IMR-90 (cell line): ENCODE measurements around the gene SPNS2. TPM values are rescaled to one million over a fixed set of nuclear protein-coding genes. Genes with fewer than 3 reads are reported as not detected.

Experiments
- ATAC-seq: fragments of 200-7000 bp; cut with Tn5 transposase; 2 replicates; pipeline ENCODE4 v1.9.1; 2020; ENCODE audit warnings: low read depth, mild to moderate bottlenecking, moderate library complexity
- BruUV-seq: library from RNA; stranded (reverse); fragments of 400-500 nt; replicated peaks from 2 replicates; lab custom pipeline; 2021; lab: Mats Ljungman, UMichigan
- CTCF ChIA-PET: fragments of 300-600 bp; formaldehyde crosslinking; extraction: SDS; loops from one replicate; lab custom pipeline; 2021; ENCODE audit warnings: antibody characterized with exemption; lab: Yijun Ruan, JAX
- POLR2A ChIA-PET: fragments of 300-600 bp; sonication (Branson Sonifier 250); formaldehyde crosslinking; loops from one replicate; lab custom pipeline; 2022; ENCODE audit warnings: antibody characterized with exemption; ENCODE audit not compliant: unreplicated experiment; lab: Charles Lee
- DNase-seq: peaks from one replicate; pipeline ENCODE4 v3.0.0; 2013
- H2AFZ ChIP-seq: replicated peaks from 2 replicates; pipeline ENCODE3; 2013; ENCODE audit warnings: low read length, mild to moderate bottlenecking; ENCODE audit not compliant: poor library complexity
- H2AK5ac ChIP-seq: 2 replicates; pipeline ENCODE4 v1.6.1; 2013; ENCODE audit warnings: low read depth, low read length, inconsistent platforms
- H2AK9ac ChIP-seq: replicated peaks from 2 replicates; pipeline ENCODE3; 2013; ENCODE audit warnings: mild to moderate bottlenecking, low read depth, low read length, moderate library complexity; ENCODE audit not compliant: poor library complexity
- H2BK120ac ChIP-seq: 2 replicates; pipeline ENCODE4 v1.6.1; 2013; ENCODE audit warnings: low read depth, low read length, inconsistent platforms
- H2BK15ac ChIP-seq: 3 replicates; pipeline ENCODE4 v1.6.1; 2013; ENCODE audit warnings: low read depth, low read length, inconsistent platforms
- H2BK20ac ChIP-seq: 2 replicates; pipeline ENCODE4 v1.6.1; 2013; ENCODE audit warnings: low read depth, mild to moderate bottlenecking, inconsistent platforms, low read length, moderate library complexity
- H2BK5ac ChIP-seq: 2 replicates; pipeline ENCODE4 v1.6.1; 2013; ENCODE audit warnings: mild to moderate bottlenecking, low read depth, low read length, inconsistent platforms; ENCODE audit not compliant: poor library complexity, severe bottlenecking
- H3K14ac ChIP-seq: replicated peaks from 2 replicates; pipeline ENCODE4 v1.6.1; 2013; ENCODE audit warnings: low read depth, low read length, inconsistent platforms
- H3K18ac ChIP-seq: 2 replicates; pipeline ENCODE4 v1.6.1; 2013; ENCODE audit warnings: low read depth, low read length, control low read depth
- H3K23ac ChIP-seq: 2 replicates; pipeline ENCODE4 v1.6.1; 2013; ENCODE audit warnings: low read depth, low read length, inconsistent platforms
- H3K27ac ChIP-seq: 2 replicates; pipeline ENCODE4 v1.5.1; 2013; ENCODE audit warnings: mild to moderate bottlenecking, control low read depth, low read length; ENCODE audit not compliant: insufficient read depth
- H3K27me3 ChIP-seq: 2 replicates; pipeline ENCODE4 v1.6.1; 2013; ENCODE audit warnings: low read length; ENCODE audit not compliant: control insufficient read depth, insufficient read depth
- H3K36me3 ChIP-seq: 2 replicates; pipeline ENCODE4 v1.6.1; 2013; ENCODE audit warnings: low read length, mixed read lengths; ENCODE audit not compliant: control insufficient read depth, insufficient read depth
- H3K4ac ChIP-seq: 2 replicates; pipeline ENCODE4 v1.6.1; 2013; ENCODE audit warnings: low read depth, low read length, inconsistent platforms
- H3K4me1 ChIP-seq: 2 replicates; pipeline ENCODE4 v1.6.1; 2013; ENCODE audit warnings: low read length, mixed read lengths; ENCODE audit not compliant: control insufficient read depth, insufficient read depth
- H3K4me2 ChIP-seq: 2 replicates; pipeline ENCODE4 v1.6.1; 2013; ENCODE audit warnings: low read depth, mild to moderate bottlenecking, control low read depth, low read length, moderate library complexity
- H3K4me3 ChIP-seq: 2 replicates; pipeline ENCODE4 v1.5.1; 2013; ENCODE audit warnings: low read depth, mild to moderate bottlenecking, control low read depth, low read length, moderate library complexity; ENCODE audit not compliant: insufficient read depth
- H3K56ac ChIP-seq: 2 replicates; pipeline ENCODE4 v1.6.1; 2013; ENCODE audit warnings: low read length, inconsistent platforms; ENCODE audit not compliant: insufficient read depth; ENCODE audit errors: extremely low read depth
- H3K79me1 ChIP-seq, 2 experiments: 2 replicates each; pipeline ENCODE4 v1.6.1; 2013; ENCODE audit warnings: low read length in 2 of 2, inconsistent platforms in 1 of 2, low read depth in 1 of 2
- H3K9ac ChIP-seq: 2 replicates; pipeline ENCODE4 v1.6.1; 2013; ENCODE audit warnings: low read depth, low read length, control low read depth
- H3K9me1 ChIP-seq: 2 replicates; pipeline ENCODE4 v1.6.1; 2013; ENCODE audit warnings: low read length, inconsistent platforms; ENCODE audit not compliant: insufficient read depth
- H3K9me3 ChIP-seq: 2 replicates; pipeline ENCODE4 v1.6.1; 2013; ENCODE audit warnings: low read length; ENCODE audit not compliant: control insufficient read depth, insufficient read depth
- H4K20me1 ChIP-seq: 2 replicates; pipeline ENCODE4 v1.6.1; 2013; ENCODE audit warnings: low read length, inconsistent platforms; ENCODE audit not compliant: insufficient read depth
- H4K5ac ChIP-seq: 2 replicates; pipeline ENCODE4 v1.6.1; 2013; ENCODE audit warnings: mild to moderate bottlenecking, low read depth, low read length, control low read depth
- H4K8ac ChIP-seq, 2 experiments: 2 replicates each; pipeline ENCODE4 v1.6.1; 2013; ENCODE audit warnings: low read depth in 2 of 2, low read length in 2 of 2, control low read depth in 1 of 2, inconsistent platforms in 1 of 2
- H4K91ac ChIP-seq: 2 replicates; pipeline ENCODE4 v1.6.1; 2013; ENCODE audit warnings: low read depth, low read length, inconsistent platforms; ENCODE audit not compliant: insufficient read depth
- BHLHE40 ChIP-seq: fragments of 150-350 bp; IDR thresholded peaks from 2 replicates; pipeline ENCODE4 v1.6.1; 2016; ENCODE audit warnings: mild to moderate bottlenecking, low read depth, low read length
- CEBPB ChIP-seq: IDR thresholded peaks from 2 replicates; pipeline ENCODE4 v1.6.1; 2012; ENCODE audit warnings: low read depth, low read length, improper control_type of control experiment
- CHD1 ChIP-seq: IDR thresholded peaks from 2 replicates; pipeline ENCODE4 v1.6.1; 2012; ENCODE audit warnings: low read depth, low read length, improper control_type of control experiment
- FOS ChIP-seq: fragments of 150-350 bp; IDR thresholded peaks from 2 replicates; pipeline ENCODE4 v1.6.1; 2016; ENCODE audit warnings: low read depth, low read length
- MAFK ChIP-seq: IDR thresholded peaks from 2 replicates; pipeline ENCODE4 v1.6.1; 2012; ENCODE audit warnings: low read depth, low read length, improper control_type of control experiment
- MAZ ChIP-seq: IDR thresholded peaks from 2 replicates; pipeline ENCODE4 v1.6.1; 2012; ENCODE audit warnings: low read depth, mild to moderate bottlenecking, low read length, improper control_type of control experiment, moderate library complexity, borderline replicate concordance
- MXI1 ChIP-seq: IDR thresholded peaks from 2 replicates; pipeline ENCODE4 v1.6.1; 2012; ENCODE audit warnings: low read depth, mild to moderate bottlenecking, low read length, moderate library complexity, borderline replicate concordance
- NFE2L2 ChIP-seq: fragments of 150-350 bp; IDR thresholded peaks from 2 replicates; pipeline ENCODE4 v1.6.1; 2016; ENCODE audit warnings: low read depth, mild to moderate bottlenecking, low read length
- POLR2A ChIP-seq: IDR thresholded peaks from 2 replicates; pipeline ENCODE4 v1.6.1; 2012; ENCODE audit warnings: mild to moderate bottlenecking, low read depth, low read length
- RAD21 ChIP-seq: IDR thresholded peaks from 2 replicates; pipeline ENCODE4 v1.6.1; 2012; ENCODE audit warnings: low read length, improper control_type of control experiment
- RCOR1 ChIP-seq: IDR thresholded peaks from 2 replicates; pipeline ENCODE4 v1.6.1; 2012; ENCODE audit warnings: mild to moderate bottlenecking, low read length, improper control_type of control experiment; ENCODE audit not compliant: insufficient replicate concordance
- RFX5 ChIP-seq: IDR thresholded peaks from 2 replicates; pipeline ENCODE4 v1.8.0; 2012; ENCODE audit warnings: low read depth, mild to moderate bottlenecking, low read length, moderate library complexity
- SMC3 ChIP-seq: fragments of 150-350 bp; IDR thresholded peaks from 2 replicates; pipeline ENCODE4 v1.6.1; 2016; ENCODE audit warnings: low read depth, mild to moderate bottlenecking, antibody characterized with exemption, low read length, moderate library complexity
- WGBS, 2 experiments: methylation state at CpG; one replicate each; pipeline versions ENCODE4 v1.1.5 to v1.1.7; 2013; ENCODE audit warnings: missing lambda C conversion rate in 2 of 2; ENCODE audit not compliant: insufficient read length in 1 of 2; ENCODE audit errors: extremely low coverage in 2 of 2; 5-methylcytosine and 5-hydroxymethylcytosine counted together
- dilution Hi-C: fragments of 300-500 bp; cut with HindIII; formaldehyde crosslinking; loops from one replicate; pipeline ENCODE4 v1.14.3; 2018; ENCODE audit warnings: low sequenced_read_pairs; ENCODE audit not compliant: unreplicated experiment
- in situ Hi-C: fragments of 300-500 bp; cut with MboI; formaldehyde crosslinking; loops from 3 replicates; pipeline ENCODE4 v1.14.3; 2019; ENCODE audit warnings: low sequenced_read_pairs, inconsistent platforms, mixed read lengths
- intact Hi-C: fragments of 100-400 bp; cut with micrococcal nuclease; formaldehyde crosslinking; loops from 2 replicates; pipeline ENCODE4 v1.10.0; 2022
- polyA plus RNA-seq, 3 experiments: library from polyadenylated mRNA; depleted of rRNA; stranded (reverse); fragments of >200 nt; gene quantifications; 2 replicates each; pipeline ENCODE4 v1.2.3, GENCODE V29; 2012; ENCODE audit warnings: low replicate concordance in 1 of 3
- total RNA-seq: library from RNA; depleted of rRNA; stranded (reverse); fragments of >200 nt; gene quantifications from 2 replicates; pipeline ENCODE4 v1.2.3, GENCODE V29; 2012
- TF ChIP-seq, protein P1 (sequence below): conservative IDR thresholded peaks from 2 replicates; pipeline ENCODE4 v1.5.1; 2012; ENCODE audit warnings: mild to moderate bottlenecking, low read depth, low read length, improper control_type of control experiment
- TF ChIP-seq, protein P2 (sequence below): fragments of 150-350 bp; IDR thresholded peaks from 2 replicates; pipeline ENCODE4 v1.6.1; 2016; ENCODE audit warnings: low read depth, mild to moderate bottlenecking, low read length, moderate library complexity, borderline replicate concordance
- TF ChIP-seq, protein P3 (sequence below): fragments of 150-350 bp; IDR thresholded peaks from 2 replicates; pipeline ENCODE4 v1.6.1; 2017; ENCODE audit warnings: mild to moderate bottlenecking, antibody characterized with exemption, low read length, low read depth

Gene SPNS2
- total and polyA plus RNA-seq, 2 of the 4 experiments (the other 2 are of a cell fraction), result under 0.01 TPM; not detected in 1

DNA sequence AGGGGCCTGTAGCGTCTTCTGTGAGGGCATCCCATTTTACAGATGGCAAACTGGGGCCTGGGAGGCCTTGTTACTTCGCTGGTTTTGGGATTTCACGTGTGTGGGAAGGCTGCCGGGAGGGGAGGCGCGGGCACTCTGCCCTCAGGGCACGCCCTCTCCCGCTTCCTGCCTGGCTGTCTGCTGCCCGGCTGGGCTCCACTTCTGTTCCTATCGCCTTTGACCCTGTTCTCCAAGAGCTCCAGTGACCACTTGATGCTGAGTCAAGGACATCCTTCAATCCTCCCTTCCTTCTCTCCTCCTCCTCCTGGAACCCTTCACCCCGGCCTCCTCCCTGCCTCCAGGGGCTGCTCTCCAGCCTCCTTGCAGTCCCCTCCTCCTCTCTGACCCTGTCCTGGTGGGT is 48.9 kb upstream of the SPNS2 start:
- no peak overlapping the region for H2AK9ac ChIP-seq
- dilution Hi-C loops (no loop called here), intact Hi-C loops (no loop called here), in situ Hi-C loops (no loop called here)
- H2BK15ac ChIP-seq, result no peak overlapping the region
- no TSS peak for BruUV-seq
- H3K79me1 ChIP-seq, result no peaks in the 10 kb centered on the region
- H3K9me3 ChIP-seq, result no peaks in the 10 kb centered on the region
- H4K20me1 ChIP-seq, result no peaks in the 10 kb centered on the region
- no peak overlapping the region for H3K4me3 ChIP-seq
- no peak overlapping the region for H3K4ac ChIP-seq
- H2BK120ac ChIP-seq, result no peak overlapping the region
- POLR2A ChIA-PET, result no interaction called here
- no peak overlapping the region for H2AFZ ChIP-seq
- 71% methylated on average over 3 of the region's 11 CpGs; no CpG with 5 or more reads in 1 of the 2 experiments for WGBS, 2 experiments
- no peaks in the 10 kb centered on the region for H3K36me3 ChIP-seq
- H3K14ac ChIP-seq, result no peak overlapping the region
- H3K9ac ChIP-seq, result no peak overlapping the region
- CTCF ChIA-PET, result no interaction called here
- no peak overlapping the region for H2BK20ac ChIP-seq
- no peak overlapping the region for H4K91ac ChIP-seq
- H3K23ac ChIP-seq, result no peak overlapping the region
- no peak overlapping the region for H4K5ac ChIP-seq
- no peak overlapping the region for H3K18ac ChIP-seq
- TF ChIP-seq, protein P1, sequence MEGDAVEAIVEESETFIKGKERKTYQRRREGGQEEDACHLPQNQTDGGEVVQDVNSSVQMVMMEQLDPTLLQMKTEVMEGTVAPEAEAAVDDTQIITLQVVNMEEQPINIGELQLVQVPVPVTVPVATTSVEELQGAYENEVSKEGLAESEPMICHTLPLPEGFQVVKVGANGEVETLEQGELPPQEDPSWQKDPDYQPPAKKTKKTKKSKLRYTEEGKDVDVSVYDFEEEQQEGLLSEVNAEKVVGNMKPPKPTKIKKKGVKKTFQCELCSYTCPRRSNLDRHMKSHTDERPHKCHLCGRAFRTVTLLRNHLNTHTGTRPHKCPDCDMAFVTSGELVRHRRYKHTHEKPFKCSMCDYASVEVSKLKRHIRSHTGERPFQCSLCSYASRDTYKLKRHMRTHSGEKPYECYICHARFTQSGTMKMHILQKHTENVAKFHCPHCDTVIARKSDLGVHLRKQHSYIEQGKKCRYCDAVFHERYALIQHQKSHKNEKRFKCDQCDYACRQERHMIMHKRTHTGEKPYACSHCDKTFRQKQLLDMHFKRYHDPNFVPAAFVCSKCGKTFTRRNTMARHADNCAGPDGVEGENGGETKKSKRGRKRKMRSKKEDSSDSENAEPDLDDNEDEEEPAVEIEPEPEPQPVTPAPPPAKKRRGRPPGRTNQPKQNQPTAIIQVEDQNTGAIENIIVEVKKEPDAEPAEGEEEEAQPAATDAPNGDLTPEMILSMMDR, result no peak
- TF ChIP-seq MXI1 (no peak), MAZ (no peak), POLR2A (no peak), NFE2L2 (no peak), RFX5 (no peak), MAFK (no peak), SMC3 (no peak), RAD21 (no peak), CEBPB (no peak), FOS (no peak), CHD1 (no peak), RCOR1 (no peak), BHLHE40 (no peak)
- TF ChIP-seq, protein P2, sequence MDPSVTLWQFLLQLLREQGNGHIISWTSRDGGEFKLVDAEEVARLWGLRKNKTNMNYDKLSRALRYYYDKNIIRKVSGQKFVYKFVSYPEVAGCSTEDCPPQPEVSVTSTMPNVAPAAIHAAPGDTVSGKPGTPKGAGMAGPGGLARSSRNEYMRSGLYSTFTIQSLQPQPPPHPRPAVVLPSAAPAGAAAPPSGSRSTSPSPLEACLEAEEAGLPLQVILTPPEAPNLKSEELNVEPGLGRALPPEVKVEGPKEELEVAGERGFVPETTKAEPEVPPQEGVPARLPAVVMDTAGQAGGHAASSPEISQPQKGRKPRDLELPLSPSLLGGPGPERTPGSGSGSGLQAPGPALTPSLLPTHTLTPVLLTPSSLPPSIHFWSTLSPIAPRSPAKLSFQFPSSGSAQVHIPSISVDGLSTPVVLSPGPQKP, result no peak
- TF ChIP-seq, protein P3, sequence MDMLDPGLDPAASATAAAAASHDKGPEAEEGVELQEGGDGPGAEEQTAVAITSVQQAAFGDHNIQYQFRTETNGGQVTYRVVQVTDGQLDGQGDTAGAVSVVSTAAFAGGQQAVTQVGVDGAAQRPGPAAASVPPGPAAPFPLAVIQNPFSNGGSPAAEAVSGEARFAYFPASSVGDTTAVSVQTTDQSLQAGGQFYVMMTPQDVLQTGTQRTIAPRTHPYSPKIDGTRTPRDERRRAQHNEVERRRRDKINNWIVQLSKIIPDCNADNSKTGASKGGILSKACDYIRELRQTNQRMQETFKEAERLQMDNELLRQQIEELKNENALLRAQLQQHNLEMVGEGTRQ, result no peak
- peaks cover 45% of the 10 kb centered on the region for H3K27me3 ChIP-seq
- H3K4me1 ChIP-seq, result no peaks in the 10 kb centered on the region
- H3K9me1 ChIP-seq, result no peaks in the 10 kb centered on the region
- DNase-seq (no peak), ATAC-seq (no peak)
- no peak overlapping the region for H2BK5ac ChIP-seq
- H4K8ac ChIP-seq, result no peak overlapping the region
- H3K27ac ChIP-seq, result no peak overlapping the region
- H2AK5ac ChIP-seq, result no peak overlapping the region
- no peak overlapping the region for H3K56ac ChIP-seq
- no peak overlapping the region for H3K4me2 ChIP-seq
